K562 (cell line): ENCODE data around the gene RAPSN. TPM values are rescaled to one million over a fixed set of nuclear protein-coding genes. Genes with fewer than 3 reads are reported as not detected.

Experiments used
- ATAC-seq: fragments of 200-7000 bp; cut with Tn5 transposase; 3 replicates; pipeline ENCODE4 v1.9.1; 2020; ENCODE audit warnings: moderate library complexity
- BruUV-seq: library from RNA; stranded (reverse); fragments of 400-500 nt; replicated peaks from 2 replicates; lab custom pipeline; 2021; lab: Mats Ljungman, UMichigan
- CTCF ChIA-PET: fragments of 300-600 bp; formaldehyde crosslinking; extraction: SDS; loops from one replicate; lab custom pipeline; 2021; ENCODE audit warnings: low intra/inter-chr PET ratio; lab: Yijun Ruan, JAX
- POLR2A ChIA-PET: fragments of 300-600, 350-650 bp; sonication (Branson Sonifier 250); formaldehyde crosslinking; extraction: SDS; loops from one replicate; lab custom pipeline; 2021; ENCODE audit warnings: antibody characterized with exemption, inconsistent platforms; lab: Yijun Ruan, JAX
- DNase-seq, 4 experiments: peaks; one replicate each; pipeline versions ENCODE4 v3.0.0 to v3.0.0-alpha.2; 2011 to 2018; ENCODE audit warnings: low spot score in 3 of 4, mixed read lengths in 3 of 4; ENCODE audit errors: extremely low read depth in 1 of 4
- FAIRE-seq: peaks from 2 replicates; lab custom pipeline; 2011; peaks lifted over from hg19 to GRCh38; lab: Jason Lieb, UNC
- H2AFZ ChIP-seq: 2 replicates; pipeline ENCODE4 v1.6.0; 2011; ENCODE audit warnings: low read depth, low read length, control low read depth, inconsistent platforms
- H3K27ac ChIP-seq: fragments of 200-600 bp; 3 replicates; pipeline ENCODE4 v1.8.0; 2011; ENCODE audit warnings: low read depth, mild to moderate bottlenecking, control low read depth, inconsistent platforms, low read length, moderate library complexity, mixed read lengths; ENCODE audit errors: extremely low read depth
- H3K27me3 ChIP-seq, 2 experiments: fragments of 300-600 bp in 1 of 2; 2 replicates in 1 of 2; 3 replicates in 1 of 2; pipeline versions ENCODE4 v1.6.0 to v1.8.0; 2011; ENCODE audit warnings: inconsistent platforms in 2 of 2, low read length in 2 of 2, mild to moderate bottlenecking in 1 of 2, mixed read lengths in 1 of 2, moderate library complexity in 1 of 2; ENCODE audit not compliant: control insufficient read depth in 2 of 2, insufficient read depth in 2 of 2
- H3K36me3 ChIP-seq: fragments of 300-600 bp; 3 replicates; pipeline ENCODE4 v1.8.0; 2011; ENCODE audit warnings: mild to moderate bottlenecking, low read length, inconsistent platforms; ENCODE audit not compliant: control insufficient read depth, insufficient read depth
- H3K4me1 ChIP-seq, 2 experiments: fragments of 200-600 bp in 1 of 2; replicated peaks in 1 of 2; 2 replicates in 1 of 2; 3 replicates in 1 of 2; pipeline versions ENCODE4 v1.5.1 to v1.8.0; 2011; ENCODE audit warnings: inconsistent platforms in 2 of 2, low read length in 2 of 2, mild to moderate bottlenecking in 1 of 2, mixed read lengths in 1 of 2, moderate library complexity in 1 of 2; ENCODE audit not compliant: control insufficient read depth in 2 of 2, insufficient read depth in 2 of 2
- H3K4me2 ChIP-seq: 2 replicates; pipeline ENCODE4 v1.6.1; 2011; ENCODE audit warnings: low read length, control low read depth, inconsistent platforms, mixed read lengths; ENCODE audit not compliant: insufficient read depth
- H3K4me3 ChIP-seq: fragments of 200-600 bp; sonication (generic), shearing (Covaris generic); 2 replicates; pipeline ENCODE4 v1.5.1; 2016; ENCODE audit warnings: control low read depth, inconsistent platforms
- H3K79me2 ChIP-seq: fragments of 200-600 bp; 3 replicates; pipeline ENCODE4 v1.8.0; 2011; ENCODE audit warnings: low read length, inconsistent platforms; ENCODE audit not compliant: control insufficient read depth, insufficient read depth
- H3K9ac ChIP-seq, 2 experiments: 2 replicates each; pipeline versions ENCODE4 v1.6.0 to v1.6.1; 2011; ENCODE audit warnings: low read depth in 2 of 2, low read length in 2 of 2, control low read depth in 1 of 2, inconsistent platforms in 1 of 2, mild to moderate bottlenecking in 1 of 2, mixed read lengths in 1 of 2; ENCODE audit not compliant: insufficient read depth in 1 of 2
- H3K9me1 ChIP-seq: one replicate; pipeline ENCODE4 v1.6.0; 2011; ENCODE audit warnings: inconsistent platforms, mild to moderate bottlenecking, low read length, moderate library complexity; ENCODE audit not compliant: control insufficient read depth, insufficient read depth
- H3K9me3 ChIP-seq: replicated peaks from 2 replicates; pipeline ENCODE4 v1.5.1; 2011; ENCODE audit warnings: low read depth, low read length, inconsistent platforms; ENCODE audit not compliant: control insufficient read depth, insufficient read depth
- H4K20me1 ChIP-seq: replicated peaks from 2 replicates; pipeline ENCODE4 v1.6.1; 2011; ENCODE audit warnings: low read length, inconsistent platforms, mixed read lengths; ENCODE audit not compliant: control insufficient read depth, insufficient read depth
- ARID1B ChIP-seq: fragments of 450-650 bp; IDR thresholded peaks from 2 replicates; pipeline ENCODE4 v1.6.1; 2016; ENCODE audit warnings: antibody characterized with exemption, mild to moderate bottlenecking, inconsistent platforms
- GABPB2 ChIP-seq: fragments of 250-450 bp; sonication (Bioruptor Pico); conservative IDR thresholded peaks from 2 replicates; pipeline ENCODE4 v1.5.1; 2021; ENCODE audit warnings: mild to moderate bottlenecking
- SNAPC5 ChIP-seq: fragments of 250-450 bp; sonication (Bioruptor Pico); IDR thresholded peaks from 2 replicates; pipeline ENCODE4 v1.8.0; 2021; ENCODE audit warnings: moderate library complexity, mild to moderate bottlenecking, inconsistent platforms
- ZNF133 ChIP-seq: fragments of 250-450 bp; sonication (Bioruptor Pico); IDR thresholded peaks from 2 replicates; pipeline ENCODE4 v1.4.0; 2020; ENCODE audit warnings: mild to moderate bottlenecking
- ZNF280A ChIP-seq: fragments of 450-650 bp; IDR thresholded peaks from 2 replicates; pipeline ENCODE4 v1.6.1; 2018; ENCODE audit warnings: mild to moderate bottlenecking, low read depth; ENCODE audit not compliant: partially characterized antibody
- ZNF282 ChIP-seq: sonication (generic); formaldehyde crosslinking; IDR thresholded peaks from 2 replicates; pipeline ENCODE4 v1.8.1; 2023; ENCODE audit warnings: missing genetic modification reagents
- ZNF395 ChIP-seq: fragments of 200-800 bp; sonication (Bioruptor generic); IDR thresholded peaks from 2 replicates; pipeline ENCODE4 v1.6.1; 2017; ENCODE audit warnings: missing genetic modification characterization, missing compliant biosample characterization
- ZNF408 ChIP-seq: fragments of 250-450 bp; sonication (Bioruptor Pico); IDR thresholded peaks from 2 replicates; pipeline ENCODE4 v1.4.0; 2020; ENCODE audit warnings: low read depth, mild to moderate bottlenecking, moderate library complexity
- WGBS: fragments of 100-300 bp; shearing (Covaris generic); methylation state at CpG from one replicate; pipeline ENCODE4 v1.1.6; 2016; ENCODE audit warnings: low coverage, mixed read lengths; ENCODE audit not compliant: insufficient coverage; ENCODE audit errors: missing lambda C conversion rate; 5-methylcytosine and 5-hydroxymethylcytosine counted together
- in situ Hi-C: fragments of 300-500 bp; cut with MboI; formaldehyde crosslinking; loops from 4 replicates; pipeline ENCODE4 v1.15.0; 2018; ENCODE audit warnings: inconsistent platforms, mixed read lengths
- intact Hi-C: fragments of 100-400 bp; cut with micrococcal nuclease; formaldehyde crosslinking; loops from 2 replicates; pipeline ENCODE4 v1.14.2; 2022
- polyA plus RNA-seq, 8 experiments: library from polyadenylated mRNA; depleted of rRNA in 4 of 8; stranded (reverse) in 5 of 8; unstranded in 3 of 8; fragments of >200 nt; fragmentation: Nextera tagmentation in 2 of 8; fragmentation: Illumina TruSeq in 1 of 8; extraction: Ambion mirVana in 2 of 8; extraction: Trizol in 1 of 8; gene quantifications; 2 replicates each; pipeline versions ENCODE4 v1.2.1 to v1.2.3, GENCODE V29; 2011 to 2014; ENCODE audit warnings: inconsistent platforms in 1 of 8, missing spikeins in 1 of 8
- total RNA-seq, 7 experiments: library from RNA; depleted of rRNA in 6 of 7; stranded (reverse); fragments of >200 nt in 6 of 7; fragmentation: Illumina TruSeq in 2 of 7; extraction: Trizol in 2 of 7; gene quantifications; 2 replicates each; pipeline versions ENCODE4 v1.2.1 to v1.2.3, GENCODE V29; 2011 to 2021; ENCODE audit warnings: low replicate concordance in 1 of 7

Gene RAPSN
- total and polyA plus RNA-seq, 9 of the 15 experiments (the other 6 are each of a cell fraction or from before 2014, with no cell fraction given): 0.06 to 0.11 TPM; not detected in 7

GRCh38 chr11:47436726-47437125, 12.2 kb downstream of the RAPSN start:
- no peak for TF ChIP-seq ZNF133 (CRISPR knock-in tag)
- TF ChIP-seq GABPB2 (CRISPR knock-in tag): no peak
- no peak for TF ChIP-seq ZNF408 (CRISPR knock-in tag)
- TF ChIP-seq ARID1B: no peak
- TF ChIP-seq ZNF395: no peak
- TF ChIP-seq SNAPC5 (CRISPR knock-in tag): no peak
- TF ChIP-seq ZNF282 (CRISPR knock-in tag): no peak
- TF ChIP-seq ZNF280A: no peak
- intact Hi-C loops (no loop called here), in situ Hi-C loops (no loop called here)
- Histone ChIP-seq H3K4me1 (peaks cover 0 to 9% of the 10 kb centered on the region in 2 experiments; a peak in 1 of 5 replicates), H3K4me2 (no peak overlapping the region), H3K27ac (no peak overlapping the region), H3K9me3 (no peaks in the 10 kb centered on the region), H3K4me3 (no peak overlapping the region), H2AFZ (no peak overlapping the region), H3K9ac (no peak overlapping the region), H4K20me1 (no peaks in the 10 kb centered on the region), H3K36me3 (no peaks in the 10 kb centered on the region), H3K79me2 (no peaks in the 10 kb centered on the region), H3K27me3 (no peaks in the 10 kb centered on the region), H3K9me1 (no peaks in the 10 kb centered on the region)
- no TSS peak for BruUV-seq
- DNase-seq: no peak
- no peak for ATAC-seq
- CTCF ChIA-PET: no interaction called here
- WGBS: 62% methylated on average over 3 of the region's 3 CpGs
- POLR2A ChIA-PET: no interaction called here
- FAIRE-seq: no peak
